ENCODE data around the gene ETS2.

GRCh38 chr21:38839328-38840286 is 33.9 kb downstream of the ETS2 start:
- TF ChIP-seq CTCF (IDR thresholded peaks at IDR 0.05; ENCODE audit: poor library complexity, severe bottlenecking) (no peak), EP300 (conservative IDR thresholded peaks at IDR 0.05; ENCODE audit: poor library complexity, severe bottlenecking) (no peak), RAD21 (conservative IDR thresholded peaks at IDR 0.05) (no peak)

All from neural cell (in vitro differentiated cells).